8988T (cell line): Measurements from ENCODE around the gene USP6NL.

ENCODE experiments used
- DNase-seq: peaks from one replicate; pipeline ENCODE4 v3.0.0; 2011

The USP6NL gene

DNA sequence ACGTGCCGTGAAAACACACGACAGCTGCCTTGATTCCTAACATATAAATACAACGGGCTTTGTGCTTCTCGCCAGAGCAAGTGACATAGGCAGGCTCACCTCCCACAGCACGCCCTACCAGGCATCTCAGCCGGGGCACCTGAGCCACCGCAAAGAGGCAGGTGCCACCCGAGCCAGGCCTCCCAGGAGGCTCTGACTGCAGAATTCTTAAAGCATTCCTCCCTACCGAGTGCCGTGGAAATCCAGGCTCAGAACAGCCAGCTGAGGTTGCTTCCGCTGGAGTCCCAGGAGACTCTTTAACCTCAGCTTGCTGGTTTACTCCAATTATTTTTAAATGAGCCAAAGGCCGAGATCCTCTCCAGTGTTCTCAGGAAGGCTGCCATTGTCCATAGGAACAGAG lies 206.5 kb downstream of the USP6NL start:
- no peak for DNase-seq
